Neutrophil (primary cell): Measurements from ENCODE around the gene CTTN.

Experiments used
- H3K27ac ChIP-seq: fragments of 200-600 bp; sonication (generic); 2 replicates; pipeline ENCODE4 v1.5.1; 2016; ENCODE audit warnings: mild to moderate bottlenecking, moderate library complexity
- H3K27me3 ChIP-seq: fragments of 200-600 bp; sonication (generic); 2 replicates; pipeline ENCODE4 v1.6.0; 2016; ENCODE audit warnings: mild to moderate bottlenecking
- H3K36me3 ChIP-seq: fragments of 200-600 bp; sonication (generic); 2 replicates; pipeline ENCODE4 v1.5.1; 2017
- H3K4me1 ChIP-seq, 2 experiments: fragments of 200-600 bp in 1 of 2; sonication (generic) in 1 of 2; 1 replicate in 1 of 2; 2 replicates in 1 of 2; pipeline versions ENCODE4 v1.5.1 to v1.6.1; 2013 to 2016; ENCODE audit warnings: low read depth in 1 of 2, low read length in 1 of 2, mild to moderate bottlenecking in 1 of 2, moderate library complexity in 1 of 2; ENCODE audit not compliant: control insufficient read depth in 1 of 2, insufficient read depth in 1 of 2
- H3K4me3 ChIP-seq, 2 experiments: fragments of 200-600 bp in 1 of 2; sonication (generic) in 1 of 2; 1 replicate in 1 of 2; 2 replicates in 1 of 2; pipeline ENCODE4 v1.5.1; 2013 to 2016; ENCODE audit warnings: low read depth in 1 of 2, low read length in 1 of 2, mild to moderate bottlenecking in 1 of 2, moderate library complexity in 1 of 2
- H3K9me3 ChIP-seq: fragments of 200-600 bp; sonication (generic); 2 replicates; pipeline ENCODE4 v1.5.1; 2016
- CTCF ChIP-seq: fragments of 200-600 bp; sonication (generic); IDR thresholded peaks from 2 replicates; pipeline ENCODE4 v1.5.1; 2016; ENCODE audit warnings: antibody characterized with exemption

The CTTN gene

DNA sequence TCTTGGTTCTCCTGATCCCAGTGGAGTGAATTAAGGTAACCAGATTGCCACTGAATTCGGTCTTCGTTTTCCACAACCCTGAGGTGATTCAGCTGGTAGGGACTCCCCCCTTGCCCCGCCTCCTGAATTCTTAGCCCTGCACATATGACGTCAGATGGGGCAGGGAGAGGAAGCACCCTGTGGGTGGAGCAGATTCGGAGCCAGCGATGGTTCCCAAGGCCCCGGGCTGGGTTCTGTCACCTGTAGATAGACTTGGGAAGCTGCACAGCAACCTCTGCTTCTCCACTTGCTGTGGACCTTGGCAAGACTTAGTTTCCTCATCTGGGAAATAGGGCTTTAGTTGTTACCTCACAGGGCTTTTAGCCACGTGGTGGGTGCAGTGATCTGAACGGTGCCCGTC lies 67.8 kb downstream of the CTTN start:
- Histone ChIP-seq H3K9me3 (no peaks in the 10 kb centered on the region), H3K4me3 (no peak overlapping the region), H3K4me1 (no peaks in the 10 kb centered on the region), H3K27me3 (peaks cover 30% of the 10 kb centered on the region), H3K27ac (no peak overlapping the region), H3K36me3 (no peaks in the 10 kb centered on the region)
- no peak for TF ChIP-seq CTCF

- Histone ChIP-seq H3K9me3 (no peaks in the 10 kb centered on the region), H3K27me3 (peaks cover 27% of the 10 kb centered on the region), H3K27ac (no peak overlapping the region), H3K36me3 (no peaks in the 10 kb centered on the region), H3K4me3 (no peak overlapping the region), H3K4me1 (no peaks in the 10 kb centered on the region)
- no peak for TF ChIP-seq CTCF
Measured at GRCh38 chr11:70466596-70466995, 68.3 kb downstream of the CTTN start.

- no peak for TF ChIP-seq CTCF
Measured at GRCh38 chr11:70467201-70468085, 69.1 kb downstream of the CTTN start.

DNA sequence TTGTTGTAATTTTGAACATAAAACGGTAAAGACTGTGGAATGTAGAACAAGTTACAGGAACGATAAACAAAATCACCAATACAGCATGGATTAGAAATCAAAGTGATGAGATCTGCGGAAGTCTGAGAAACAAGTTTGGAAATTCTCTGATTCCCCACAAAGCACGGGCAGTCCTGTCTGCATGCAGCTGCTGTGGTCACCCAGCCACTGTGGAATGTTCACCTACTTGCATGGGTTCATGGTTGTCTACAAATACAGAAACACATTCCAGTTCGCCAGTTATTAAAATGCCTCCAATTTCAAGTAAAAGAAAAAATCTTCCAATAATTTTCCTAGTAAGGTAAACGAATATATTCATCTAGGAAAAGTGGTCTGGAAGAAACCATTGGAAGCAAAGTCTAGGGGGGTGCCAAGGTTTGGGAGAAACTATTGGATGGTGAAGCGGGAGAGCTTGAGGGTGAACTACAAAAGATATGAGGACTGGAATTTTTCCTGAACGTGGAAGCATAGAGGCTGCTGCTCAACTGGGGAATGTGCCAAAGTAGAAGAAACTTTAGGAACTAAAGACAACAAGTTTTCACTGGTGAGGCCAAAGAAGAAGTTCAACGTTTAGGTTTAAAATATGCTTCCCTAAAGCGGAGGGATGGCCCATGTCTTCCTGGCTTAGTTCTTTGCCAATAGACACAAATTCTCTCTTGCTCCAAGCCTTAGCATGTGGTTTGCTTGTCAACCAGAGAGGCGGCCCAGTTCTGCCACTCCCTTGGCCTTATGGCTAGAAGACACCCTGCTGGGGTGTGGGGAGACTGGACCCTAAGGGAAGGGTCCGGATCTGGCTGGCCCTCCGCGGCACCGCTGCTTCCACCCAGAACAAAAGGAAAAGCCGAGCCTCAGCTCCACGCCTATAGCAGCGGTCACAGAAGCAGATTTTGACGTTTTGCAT lies 70.2 kb downstream of the CTTN start:
- Histone ChIP-seq H3K4me1 (no peaks in the 10 kb centered on the region), H3K9me3 (no peaks in the 10 kb centered on the region), H3K4me3 (no peak overlapping the region), H3K27me3 (peaks cover 23% of the 10 kb centered on the region), H3K27ac (no peak overlapping the region), H3K36me3 (no peaks in the 10 kb centered on the region)
- TF ChIP-seq CTCF: no peak

More at GRCh38 chr11:70467201-70468085, 69.1 kb downstream of the CTTN start:
- Histone ChIP-seq H3K9me3 (no peaks in the 10 kb centered on the region), H3K4me3 (no peak overlapping the region), H3K27ac (no peak overlapping the region), H3K36me3 (no peaks in the 10 kb centered on the region), H3K4me1 (no peaks in the 10 kb centered on the region), H3K27me3 (peaks cover 23% of the 10 kb centered on the region)

- H3K36me3 ChIP-seq: no peaks in the 10 kb centered on the region
- H3K27me3 ChIP-seq: peaks cover 23% of the 10 kb centered on the region
- H3K4me1 ChIP-seq: no peaks in the 10 kb centered on the region
- no peak overlapping the region for H3K4me3 ChIP-seq
- no peak overlapping the region for H3K27ac ChIP-seq
- no peaks in the 10 kb centered on the region for H3K9me3 ChIP-seq
- no peak for TF ChIP-seq CTCF
Measured at GRCh38 chr11:70470127-70470526, 71.8 kb downstream of the CTTN start.
